GM19035 (cell line): ENCODE results near the gene LCE2A.
"Not testable (repeated sequence)": the region's sequence is repeated elsewhere in the genome, so short reads cannot be mapped to it uniquely, and the experiment has no call there.

ENCODE experiments used
- ATAC-seq: cut with Tn5 transposase; IDR thresholded peaks from one replicate; pipeline ENCODE4 v1.9.1; 2021; ENCODE audit not compliant: unreplicated experiment

The LCE2A gene, protein sequence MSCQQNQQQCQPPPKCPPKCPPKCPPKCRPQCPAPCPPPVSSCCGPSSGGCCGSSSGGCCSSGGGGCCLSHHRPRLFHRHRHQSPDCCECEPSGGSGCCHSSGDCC

GRCh38 chr1:152697701-152698600, at the start of gene LCE2A:
TSS of gene LCE2A (plus strand) at chr1:152698345. CDS start at chr1:152698902, 557 bp downstream.
- no peak for ATAC-seq

GRCh38 chr1:152654110-152654509, 44.0 kb upstream of the LCE2A start:
- peak; percentile 49 for ATAC-seq

GRCh38 chr1:152656459-152656858, 41.7 kb upstream of the LCE2A start:
- no peak for ATAC-seq

DNA sequence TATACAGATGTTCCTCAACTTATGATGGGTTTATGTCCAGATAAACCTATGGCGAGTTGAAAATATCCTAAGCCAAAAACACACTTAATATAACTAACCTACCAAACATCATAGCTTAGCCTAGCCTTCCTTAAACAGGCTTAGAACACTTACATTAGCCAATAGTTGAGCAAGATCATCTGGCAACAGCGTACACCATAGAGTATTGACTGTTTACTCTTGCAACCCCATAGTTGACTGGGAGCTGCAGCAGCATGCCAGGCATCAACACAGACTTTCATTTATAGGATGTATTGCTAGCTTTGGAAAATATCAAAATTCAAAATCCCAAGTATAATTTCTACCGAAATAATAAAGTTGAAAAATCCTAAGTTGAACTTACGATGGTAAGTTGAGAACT, 40.5 kb upstream of the LCE2A start:
- no peak for ATAC-seq

DNA sequence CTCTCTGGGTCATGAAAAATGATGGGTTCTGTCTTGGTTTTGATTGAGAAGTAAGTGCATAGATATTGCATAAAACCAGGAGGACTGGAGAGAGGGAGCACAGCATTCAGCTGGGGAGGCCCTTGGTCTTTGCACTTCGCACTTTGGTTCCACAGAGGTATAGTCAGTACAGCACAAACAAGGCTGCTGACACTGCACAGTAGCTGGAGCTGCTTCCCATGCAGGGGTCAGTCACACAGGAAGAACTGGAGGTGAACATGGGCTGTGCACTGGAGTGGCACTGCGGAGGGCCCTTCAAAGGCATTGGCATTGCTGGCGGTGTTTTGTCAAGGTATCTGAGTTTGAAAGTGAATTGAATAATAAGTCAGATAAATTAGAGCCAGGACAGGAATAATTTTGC, 39.5 kb upstream of the LCE2A start:
- ATAC-seq: no peak

- no peak for ATAC-seq
Observed at GRCh38 chr1:152663098-152663497, 35.0 kb upstream of the LCE2A start, which contains the start of gene LCE2D. TSS of gene LCE2D (plus strand) at chr1:152663380. CDS start at chr1:152664106, 726 bp downstream.

- ATAC-seq: not testable (repeated sequence)
Observed at GRCh38 chr1:152666171-152666570, 32.0 kb upstream of the LCE2A start.

GRCh38 chr1:152667648-152668047, 30.5 kb upstream of the LCE2A start:
- no peak for ATAC-seq

- ATAC-seq: no peak
Observed at GRCh38 chr1:152673016-152673415, 25.1 kb upstream of the LCE2A start.

DNA sequence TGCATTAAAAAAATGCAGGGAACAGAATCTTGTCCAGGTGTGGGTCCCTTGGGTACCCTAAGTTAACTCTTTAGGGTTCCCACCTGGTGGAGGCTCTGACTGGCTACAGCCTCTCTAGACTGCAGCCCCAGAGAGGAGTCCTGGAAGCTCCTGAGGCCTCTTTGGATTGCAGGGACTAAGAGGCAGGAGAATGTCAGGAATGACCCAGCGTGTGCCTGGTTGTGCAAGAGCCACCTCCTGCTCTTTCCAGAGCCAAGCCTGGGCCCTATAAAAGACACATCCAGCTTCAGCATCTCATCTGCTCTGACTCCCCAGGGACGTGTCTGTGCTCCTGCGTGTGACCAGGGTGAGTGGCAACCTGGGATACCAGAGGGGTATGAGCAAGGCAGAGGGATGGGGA, 23.2 kb upstream of the LCE2A start, which contains the start of gene LCE2C:
Gene LCE2C, plus strand, starts transcription at position 297 of the 400 bp plus-strand sequence. CDS start 737 bp downstream, outside the sequence.
- ATAC-seq: not testable (repeated sequence)

DNA sequence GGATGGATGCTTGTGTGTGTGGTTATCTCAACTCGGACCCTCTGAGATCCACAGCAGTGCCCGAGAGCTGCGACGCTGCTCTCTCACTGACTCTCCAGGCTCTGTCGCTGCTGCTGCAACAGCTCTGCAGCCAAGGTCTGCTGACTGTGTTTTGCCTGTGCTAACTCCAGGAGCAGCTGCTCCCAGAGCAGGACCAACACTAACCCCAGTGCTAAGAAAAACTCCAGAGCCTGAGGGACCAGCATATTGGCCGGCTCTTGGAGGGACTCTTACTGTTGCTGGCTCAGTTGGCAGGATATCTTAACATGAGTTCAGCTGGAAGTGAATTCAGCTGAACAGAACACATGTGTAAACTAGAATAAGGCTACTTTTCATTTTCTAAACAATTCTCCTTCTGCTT, 18.7 kb upstream of the LCE2A start:
- no peak for ATAC-seq

DNA sequence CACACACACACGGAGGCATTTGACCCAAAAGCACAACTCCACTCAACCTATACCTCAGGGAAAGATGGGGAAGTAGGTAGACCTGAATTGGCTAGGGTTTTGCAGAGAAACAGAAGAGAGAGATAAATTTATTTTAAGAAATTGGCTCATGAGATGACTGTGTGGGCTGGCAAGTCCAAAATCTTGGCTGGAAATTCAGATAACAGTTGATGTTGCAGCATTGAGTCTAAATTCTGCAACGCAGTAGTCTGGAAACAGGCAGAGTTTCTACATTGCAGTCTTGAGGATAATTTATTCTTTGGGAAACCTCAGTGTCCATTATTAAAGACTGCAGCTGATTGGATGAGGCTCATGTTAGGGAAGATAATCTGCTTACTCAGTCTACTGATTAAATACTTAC, 16.5 kb upstream of the LCE2A start:
- ATAC-seq: no peak

- ATAC-seq: no peak
Observed at GRCh38 chr1:152683846-152684245, 14.3 kb upstream of the LCE2A start.

- ATAC-seq: not testable (repeated sequence)
Observed at GRCh38 chr1:152685823-152686222, 12.3 kb upstream of the LCE2A start, which contains the start of gene LCE2B. TSS of gene LCE2B (plus strand) at chr1:152686123. CDS start at chr1:152686844, 721 bp downstream.

- ATAC-seq: no peak
Observed at GRCh38 chr1:152699746-152700145, 1.6 kb downstream of the LCE2A start.

DNA sequence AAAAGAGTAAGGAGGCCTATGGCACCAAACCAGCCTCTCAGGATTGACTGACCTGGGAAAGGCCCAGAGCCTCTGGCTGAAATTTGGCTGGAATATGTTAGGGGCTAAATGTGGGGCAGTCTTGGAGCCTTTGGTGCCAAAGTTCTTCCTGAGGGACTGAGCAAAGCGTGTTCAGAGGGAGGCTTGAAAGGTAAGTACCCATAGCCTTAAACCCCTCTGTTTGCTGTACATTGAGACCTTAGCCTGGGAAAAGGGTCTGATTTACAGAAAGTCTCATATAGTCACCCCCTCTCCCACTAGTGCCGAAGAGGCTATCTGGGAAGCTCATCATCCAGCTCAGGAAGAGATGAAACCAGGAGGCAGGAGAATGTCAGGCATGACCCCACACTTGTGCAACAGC, 9.7 kb downstream of the LCE2A start, which contains the start of gene LCE4A:
Gene LCE4A, plus strand, starts transcription at position 301 of the 400 bp plus-strand sequence. CDS start 916 bp downstream, outside the sequence.
- ATAC-seq: no peak

DNA sequence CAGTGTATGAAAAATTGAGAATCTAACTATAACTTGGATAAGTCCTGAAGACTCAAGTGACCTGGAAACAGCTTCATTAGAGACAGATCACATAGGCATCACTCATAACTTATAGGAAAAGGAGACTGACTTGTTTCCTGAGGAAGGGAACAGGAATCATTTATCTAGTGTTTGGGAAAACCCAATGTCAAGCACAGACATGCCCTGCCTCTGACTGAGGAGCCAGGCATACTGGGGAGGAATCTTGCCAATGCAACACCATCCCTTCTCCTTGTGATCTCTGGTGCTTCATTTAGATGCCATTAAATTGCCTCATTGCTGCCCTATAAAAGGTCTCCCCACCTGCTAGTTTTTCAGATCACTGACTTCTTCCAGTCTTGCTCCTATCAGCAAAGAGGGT, 20.1 kb downstream of the LCE2A start:
- no peak for ATAC-seq

GRCh38 chr1:152725261-152725660, 27.1 kb downstream of the LCE2A start:
- no peak for ATAC-seq

- no peak for ATAC-seq
Observed at GRCh38 chr1:152728986-152729385, 30.8 kb downstream of the LCE2A start.

- no peak for ATAC-seq
Observed at GRCh38 chr1:152735648-152736047, 37.5 kb downstream of the LCE2A start.

DNA sequence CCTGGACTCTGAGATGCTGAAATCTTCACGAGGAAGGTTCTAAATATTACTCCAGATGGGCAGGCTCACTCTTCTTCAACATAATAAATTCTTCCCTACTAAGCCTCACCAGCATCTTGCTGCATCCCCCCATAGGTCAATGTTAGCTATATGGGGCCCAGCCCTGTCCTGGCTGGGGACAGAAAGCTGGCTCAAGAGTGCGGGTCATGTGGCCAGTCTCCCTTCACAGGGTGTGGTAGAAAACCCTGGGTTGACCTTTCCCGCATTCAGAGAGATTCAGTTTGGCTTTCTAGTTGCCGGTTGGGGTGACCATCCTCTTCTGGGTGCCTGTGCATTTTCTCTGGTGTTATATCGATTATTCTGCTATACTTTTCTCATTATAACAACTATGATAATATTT, 39.9 kb downstream of the LCE2A start:
- no peak for ATAC-seq

DNA sequence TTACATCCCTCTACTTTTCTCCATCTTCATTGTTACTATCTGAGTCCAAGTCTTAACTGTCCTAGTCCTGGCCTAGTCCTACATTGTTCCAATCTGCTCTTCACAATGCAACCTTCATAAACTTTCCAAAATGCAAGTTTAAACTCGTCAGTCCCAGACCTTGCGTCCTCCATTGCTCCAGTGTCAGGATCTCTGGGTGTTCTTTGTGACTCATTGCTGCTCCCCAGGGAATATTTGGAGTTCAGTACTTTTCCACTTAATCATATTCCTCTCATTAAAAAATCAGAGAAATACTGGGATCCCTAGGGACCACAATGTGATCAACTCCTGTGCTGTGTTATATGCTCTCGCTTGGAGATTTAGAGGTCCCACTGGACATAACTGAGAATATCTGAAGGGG, 41.7 kb downstream of the LCE2A start:
- ATAC-seq: no peak
